OCI-LY3 (cell line): ENCODE results near the gene ST6GALNAC1.

Experiments
- EZH2phosphoT487 ChIP-seq: fragments of 200-600 bp; shearing (Covaris generic); IDR thresholded peaks from 2 replicates; pipeline ENCODE4 v1.6.1; 2018; ENCODE audit warnings: antibody characterized with exemption, mixed run types, low read depth
- TF ChIP-seq, protein P1 (sequence below): fragments of 200-600, 300-600 bp; sonication (generic); IDR thresholded peaks from 2 replicates; pipeline ENCODE4 v1.5.1; 2014; ENCODE audit warnings: antibody characterized with exemption, low read length, low read depth

DNA sequence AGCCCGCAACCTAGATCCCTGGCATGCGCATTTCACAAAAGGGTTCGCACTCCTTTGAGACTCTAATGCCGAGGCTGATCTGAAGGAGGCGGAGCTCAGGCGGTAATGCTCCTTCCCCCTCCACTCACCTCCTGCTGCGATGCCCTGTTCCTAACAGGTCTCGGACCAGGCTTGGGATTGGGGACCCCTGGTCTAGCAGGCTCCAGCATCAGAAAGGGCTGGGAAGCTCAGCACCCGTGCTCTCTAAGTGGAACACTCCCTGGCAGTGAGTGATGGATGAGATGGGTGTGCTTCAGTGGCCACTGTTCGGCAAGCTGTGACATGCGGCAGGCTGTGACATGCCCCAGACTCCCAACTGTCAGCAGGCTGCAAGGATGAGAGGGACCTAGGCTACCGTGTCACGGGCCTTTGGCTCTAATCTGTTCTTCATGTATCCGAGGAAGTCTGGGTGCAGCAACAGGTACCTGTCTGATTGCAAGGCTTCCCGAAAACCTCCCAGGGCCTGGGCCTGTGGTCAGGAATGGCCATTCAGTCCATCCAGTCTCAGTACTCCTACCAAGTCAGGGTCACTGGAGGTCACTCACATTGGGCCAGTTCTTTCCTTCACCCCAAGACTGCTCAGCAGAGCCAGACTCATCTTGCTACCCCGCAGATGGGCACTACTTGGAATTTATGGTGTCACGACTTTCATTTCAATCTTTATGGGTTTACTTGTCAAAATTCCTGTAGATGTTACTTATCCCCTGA is 56.6 kb downstream of the ST6GALNAC1 start:
- TF ChIP-seq, protein P1, sequence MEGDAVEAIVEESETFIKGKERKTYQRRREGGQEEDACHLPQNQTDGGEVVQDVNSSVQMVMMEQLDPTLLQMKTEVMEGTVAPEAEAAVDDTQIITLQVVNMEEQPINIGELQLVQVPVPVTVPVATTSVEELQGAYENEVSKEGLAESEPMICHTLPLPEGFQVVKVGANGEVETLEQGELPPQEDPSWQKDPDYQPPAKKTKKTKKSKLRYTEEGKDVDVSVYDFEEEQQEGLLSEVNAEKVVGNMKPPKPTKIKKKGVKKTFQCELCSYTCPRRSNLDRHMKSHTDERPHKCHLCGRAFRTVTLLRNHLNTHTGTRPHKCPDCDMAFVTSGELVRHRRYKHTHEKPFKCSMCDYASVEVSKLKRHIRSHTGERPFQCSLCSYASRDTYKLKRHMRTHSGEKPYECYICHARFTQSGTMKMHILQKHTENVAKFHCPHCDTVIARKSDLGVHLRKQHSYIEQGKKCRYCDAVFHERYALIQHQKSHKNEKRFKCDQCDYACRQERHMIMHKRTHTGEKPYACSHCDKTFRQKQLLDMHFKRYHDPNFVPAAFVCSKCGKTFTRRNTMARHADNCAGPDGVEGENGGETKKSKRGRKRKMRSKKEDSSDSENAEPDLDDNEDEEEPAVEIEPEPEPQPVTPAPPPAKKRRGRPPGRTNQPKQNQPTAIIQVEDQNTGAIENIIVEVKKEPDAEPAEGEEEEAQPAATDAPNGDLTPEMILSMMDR, result no peak
- TF ChIP-seq EZH2phosphoT487, result no peak
